Muscle of arm (tissue), 14 donors: ENCODE results near the gene TMEM134. TPM values are rescaled to one million over a fixed set of nuclear protein-coding genes. Genes with fewer than 3 reads are reported as not detected.
"Not testable (repeated sequence)": the region's sequence is repeated elsewhere in the genome, so short reads cannot be mapped to it uniquely, and the experiment has no call there.

Source experiments
- DNase-seq: peaks from one replicate; pipeline ENCODE4 v3.0.0-alpha.2; 2013
- long read RNA-seq, 11 donors: transcript quantifications; one replicate each; lab custom pipeline, GENCODE V29; 2026
- polyA plus RNA-seq, 12 donors: library from polyadenylated mRNA; unstranded; fragments of 120-200 nt; gene quantifications; one replicate each; pipeline ENCODE4 v1.2.1, GENCODE V29; 2013; ENCODE audit not compliant: insufficient read length in 12 of 12

TMEM134 gene
- 10 to 100 TPM in 11 of 12 donors, not detected in 1; 35.2 to 73.5 (median 46.2) TPM for polyA plus RNA-seq
- long read RNA-seq, donor 1, transcript TMEM134-205 (3 exons, 565 nt): minor isoform, 11 of 49 reads
- long read RNA-seq, donor 1, transcript TMEM134-201 (7 exons, 3,534 nt): major isoform, 17 of 49 reads
- long read RNA-seq, donor 1, partial matches to known transcripts: 7 of 49 reads
- long read RNA-seq, donor 1, other reads (novel, unspliced or antisense): 10 of 49 reads
- long read RNA-seq, donor 2, transcript TMEM134-201 (7 exons, 3,534 nt): major isoform, 26 of 31 reads
- long read RNA-seq, donor 2, partial matches to known transcripts: 0 of 31 reads
- long read RNA-seq, donor 2, other reads (novel, unspliced or antisense): 0 of 31 reads
- long read RNA-seq, donor 3, transcript TMEM134-201 (7 exons, 3,534 nt): major isoform, 18 of 19 reads
- long read RNA-seq, donor 3, partial matches to known transcripts: 0 of 19 reads
- long read RNA-seq, donor 3, other reads (novel, unspliced or antisense): 0 of 19 reads
- long read RNA-seq, donor 4, transcript TMEM134-201 (7 exons, 3,534 nt): major isoform, 12 of 19 reads
- long read RNA-seq, donor 4, partial matches to known transcripts: 0 of 19 reads
- long read RNA-seq, donor 4, other reads (novel, unspliced or antisense): 0 of 19 reads
- long read RNA-seq, donor 5: 0 reads
- long read RNA-seq, donor 6, transcript TMEM134-205 (3 exons, 565 nt): minor isoform, 5 of 16 reads
- long read RNA-seq, donor 6, transcript TMEM134-201 (7 exons, 3,534 nt): major isoform, 8 of 16 reads
- long read RNA-seq, donor 6, partial matches to known transcripts: 0 of 16 reads
- long read RNA-seq, donor 6, other reads (novel, unspliced or antisense): 0 of 16 reads
- long read RNA-seq, donor 7, transcript TMEM134-201 (7 exons, 3,534 nt): major isoform, 18 of 27 reads
- long read RNA-seq, donor 7, partial matches to known transcripts: 0 of 27 reads
- long read RNA-seq, donor 7, other reads (novel, unspliced or antisense): 6 of 27 reads
- long read RNA-seq, donor 8, transcript TMEM134-201 (7 exons, 3,534 nt): major isoform, 26 of 113 reads
- long read RNA-seq, donor 8, transcript TMEM134-202 (6 exons, 823 nt): minor isoform, 9 of 113 reads
- long read RNA-seq, donor 8, partial matches to known transcripts: 55 of 113 reads
- long read RNA-seq, donor 8, other reads (novel, unspliced or antisense): 19 of 113 reads
- long read RNA-seq, donor 9, transcript TMEM134-201 (7 exons, 3,534 nt): major isoform, 10 of 14 reads
- long read RNA-seq, donor 9, partial matches to known transcripts: 0 of 14 reads
- long read RNA-seq, donor 9, other reads (novel, unspliced or antisense): 0 of 14 reads
- long read RNA-seq, donor 10, transcript TMEM134-201 (7 exons, 3,534 nt): major isoform, 15 of 40 reads
- long read RNA-seq, donor 10, partial matches to known transcripts: 8 of 40 reads
- long read RNA-seq, donor 10, other reads (novel, unspliced or antisense): 10 of 40 reads
- long read RNA-seq, donor 11, transcript TMEM134-201 (7 exons, 3,534 nt): major isoform, 12 of 21 reads
- long read RNA-seq, donor 11, partial matches to known transcripts: 0 of 21 reads
- long read RNA-seq, donor 11, other reads (novel, unspliced or antisense): 0 of 21 reads

- DNase-seq: peak; percentile 91
These were observed at the start of gene TMEM134 for GRCh38 chr11:67468759-67469507. TMEM134 (minus strand) TSS chr11:67469251; CDS start chr11:67469192, 59 bp downstream.

- no peak for DNase-seq
These were observed 48.9 kb upstream of the TMEM134 start for GRCh38 chr11:67517784-67518552.

- no peak for DNase-seq
These were observed 47.8 kb upstream of the TMEM134 start for GRCh38 chr11:67516806-67517205.

- no peak for DNase-seq
These were observed 45.1 kb upstream of the TMEM134 start for GRCh38 chr11:67514116-67514515.

GRCh38 chr11:67511558-67511957 is 42.5 kb upstream of the TMEM134 start:
- not testable (repeated sequence) for DNase-seq

- DNase-seq: no peak
These were observed 40.9 kb upstream of the TMEM134 start for GRCh38 chr11:67510023-67510345.

GRCh38 chr11:67508486-67509121 is 39.6 kb upstream of the TMEM134 start:
- peak; percentile 95 for DNase-seq

- peak; percentile 95 for DNase-seq
These were observed 38.9 kb upstream of the TMEM134 start, which contains the start of gene CDK2AP2 for GRCh38 chr11:67507864-67508485. CDK2AP2 (minus strand) TSS chr11:67508162; CDS start chr11:67508082, 80 bp downstream.

- no peak for DNase-seq
These were observed 38.3 kb upstream of the TMEM134 start for GRCh38 chr11:67507242-67507863.

- no peak for DNase-seq
These were observed 37.5 kb upstream of the TMEM134 start for GRCh38 chr11:67506426-67507051.

GRCh38 chr11:67505605-67506396 is 36.8 kb upstream of the TMEM134 start:
- DNase-seq: peak; percentile 80

- DNase-seq: peak; percentile 56
These were observed 36.0 kb upstream of the TMEM134 start, which contains the start of gene PITPNM1 for GRCh38 chr11:67504950-67505581. PITPNM1 (minus strand) TSS chr11:67505363; CDS start chr11:67504180, 1,183 bp downstream.

- no peak for DNase-seq
These were observed 35.2 kb upstream of the TMEM134 start for GRCh38 chr11:67504005-67504949.

- no peak for DNase-seq
These were observed 34.3 kb upstream of the TMEM134 start for GRCh38 chr11:67503119-67504004.
